Peyer's patch (tissue), 4 donors: ENCODE results near the gene OGT.

Experiments used
- CTCF ChIP-seq, 6 experiments: fragments of 450-650 bp in 4 of 6; fragments of 200-600 bp in 2 of 6; sonication (generic) in 1 of 6; IDR thresholded peaks; one replicate each; pipeline ENCODE4 v1.5.1; 2017 to 2019; ENCODE audit warnings: antibody characterized with exemption in 6 of 6, mild to moderate bottlenecking in 3 of 6, moderate library complexity in 1 of 6
- POLR2A ChIP-seq, 2 donors: fragments of 450-650 bp; IDR thresholded peaks; one replicate each; pipeline ENCODE4 v1.5.1; 2017; ENCODE audit warnings: antibody characterized with exemption in 2 of 2, mild to moderate bottlenecking in 2 of 2, moderate library complexity in 2 of 2

GRCh38 chrX:71622032-71622575, 89.2 kb downstream of the OGT start:
- TF ChIP-seq POLR2A (IDR thresholded peaks at IDR 0.05): no peak
- no peak for TF ChIP-seq CTCF (IDR thresholded peaks at IDR 0.05)
